Measurements from ENCODE around the gene BLTP3B.

Gene BLTP3B

GRCh38 chr12:100158535-100158934, 15.9 kb upstream of the BLTP3B start:
- H3K4me3 ChIP-seq (ENCODE audit: low read depth, low read length), result no peak overlapping the region
- TF ChIP-seq, protein P1, sequence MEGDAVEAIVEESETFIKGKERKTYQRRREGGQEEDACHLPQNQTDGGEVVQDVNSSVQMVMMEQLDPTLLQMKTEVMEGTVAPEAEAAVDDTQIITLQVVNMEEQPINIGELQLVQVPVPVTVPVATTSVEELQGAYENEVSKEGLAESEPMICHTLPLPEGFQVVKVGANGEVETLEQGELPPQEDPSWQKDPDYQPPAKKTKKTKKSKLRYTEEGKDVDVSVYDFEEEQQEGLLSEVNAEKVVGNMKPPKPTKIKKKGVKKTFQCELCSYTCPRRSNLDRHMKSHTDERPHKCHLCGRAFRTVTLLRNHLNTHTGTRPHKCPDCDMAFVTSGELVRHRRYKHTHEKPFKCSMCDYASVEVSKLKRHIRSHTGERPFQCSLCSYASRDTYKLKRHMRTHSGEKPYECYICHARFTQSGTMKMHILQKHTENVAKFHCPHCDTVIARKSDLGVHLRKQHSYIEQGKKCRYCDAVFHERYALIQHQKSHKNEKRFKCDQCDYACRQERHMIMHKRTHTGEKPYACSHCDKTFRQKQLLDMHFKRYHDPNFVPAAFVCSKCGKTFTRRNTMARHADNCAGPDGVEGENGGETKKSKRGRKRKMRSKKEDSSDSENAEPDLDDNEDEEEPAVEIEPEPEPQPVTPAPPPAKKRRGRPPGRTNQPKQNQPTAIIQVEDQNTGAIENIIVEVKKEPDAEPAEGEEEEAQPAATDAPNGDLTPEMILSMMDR (IDR thresholded peaks at IDR 0.05; ENCODE audit: low read depth, low read length), result no peak

- TF ChIP-seq, protein P1 (IDR thresholded peaks at IDR 0.05; ENCODE audit: low read depth, low read length), result no peak
- H3K4me3 ChIP-seq (ENCODE audit: low read depth, low read length), result no peak overlapping the region
These were observed 14.8 kb upstream of the BLTP3B start for GRCh38 chr12:100157427-100157821.

DNA sequence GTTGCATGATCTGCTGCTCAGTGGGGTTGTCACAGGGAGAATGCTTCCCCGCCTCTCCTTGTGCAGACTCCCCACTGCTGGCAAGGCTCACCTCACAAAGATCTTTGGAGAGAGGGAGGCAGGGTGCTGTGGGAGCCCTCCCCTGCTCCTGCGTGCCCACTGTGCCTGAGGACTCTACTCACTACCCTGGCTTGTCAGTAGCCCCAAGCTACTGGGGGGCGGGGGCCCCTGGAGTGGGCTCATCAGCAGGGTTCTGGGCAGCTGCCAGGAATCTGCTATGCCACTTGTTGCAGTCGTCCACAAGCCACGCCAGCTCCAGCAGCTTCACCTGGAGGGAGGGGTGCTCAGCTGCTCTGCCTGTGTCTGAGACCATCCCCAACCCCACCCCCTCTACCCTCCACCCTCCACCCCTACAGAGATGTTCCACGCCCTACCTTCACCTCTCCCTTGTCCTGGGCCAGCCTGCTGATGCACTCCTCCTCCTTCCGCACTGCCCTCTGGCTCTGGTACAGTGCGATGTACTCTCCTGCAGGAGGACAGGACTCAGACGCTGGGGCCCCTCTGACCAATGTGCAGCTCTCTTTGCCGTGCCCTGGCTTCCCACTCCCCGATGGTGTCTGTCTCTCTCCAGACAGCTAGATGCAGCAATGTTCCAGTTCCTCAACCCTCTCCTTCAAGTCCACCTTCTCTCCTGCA, 14.2 kb upstream of the BLTP3B start:
- H3K4me3 ChIP-seq (ENCODE audit: low read depth, low read length), result no peak overlapping the region
- TF ChIP-seq, protein P1 (IDR thresholded peaks at IDR 0.05; ENCODE audit: low read depth, low read length), result no peak

DNA sequence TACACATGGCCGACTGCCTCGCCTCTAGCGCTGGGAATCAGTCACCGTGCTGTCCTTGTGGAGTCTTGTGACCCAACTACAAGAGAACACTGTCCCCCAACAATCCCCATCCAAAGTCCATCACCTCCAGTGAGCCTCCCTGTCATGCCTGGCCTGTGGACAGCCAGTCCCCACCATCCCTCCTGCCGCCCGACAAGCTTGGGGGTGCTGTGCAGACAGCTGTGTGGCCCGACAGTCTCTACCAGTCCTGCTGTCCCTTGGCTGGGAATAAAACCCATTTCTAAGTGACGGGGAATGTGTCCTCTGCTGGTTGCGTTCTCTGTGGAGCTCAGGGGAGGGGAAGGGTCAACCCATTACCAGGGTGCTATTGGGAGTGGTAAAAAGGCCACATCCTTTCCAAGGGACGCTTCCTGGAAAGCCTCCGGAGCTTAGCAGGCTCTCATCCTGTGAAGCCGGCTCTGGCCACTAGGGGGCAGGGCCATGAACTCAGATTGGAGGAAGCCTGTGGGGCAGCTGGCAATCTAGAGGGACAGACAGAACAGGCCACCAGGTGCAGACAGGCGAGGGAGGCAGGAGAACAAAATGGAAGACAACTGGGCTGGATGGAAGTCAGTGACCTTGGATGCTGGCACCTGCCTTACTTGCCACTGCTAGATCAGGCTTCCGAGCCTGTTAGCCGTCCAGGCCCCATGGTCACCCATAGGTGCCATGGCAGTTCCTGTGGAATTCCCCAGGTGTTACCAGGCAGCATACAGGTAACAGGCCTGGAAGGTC, 12.0 kb upstream of the BLTP3B start:
- TF ChIP-seq, protein P1 (IDR thresholded peaks at IDR 0.05; ENCODE audit: low read depth, low read length), result peak; percentile 95

GRCh38 chr12:100153131-100153530, 10.5 kb upstream of the BLTP3B start:
- no peak overlapping the region for H3K4me3 ChIP-seq (ENCODE audit: low read depth, low read length)
- TF ChIP-seq, protein P1 (IDR thresholded peaks at IDR 0.05; ENCODE audit: low read depth, low read length), result no peak

More for the DNA sequence above, 12.0 kb upstream of the BLTP3B start:
- H3K4me3 ChIP-seq (ENCODE audit: low read depth, low read length), result no peak overlapping the region

DNA sequence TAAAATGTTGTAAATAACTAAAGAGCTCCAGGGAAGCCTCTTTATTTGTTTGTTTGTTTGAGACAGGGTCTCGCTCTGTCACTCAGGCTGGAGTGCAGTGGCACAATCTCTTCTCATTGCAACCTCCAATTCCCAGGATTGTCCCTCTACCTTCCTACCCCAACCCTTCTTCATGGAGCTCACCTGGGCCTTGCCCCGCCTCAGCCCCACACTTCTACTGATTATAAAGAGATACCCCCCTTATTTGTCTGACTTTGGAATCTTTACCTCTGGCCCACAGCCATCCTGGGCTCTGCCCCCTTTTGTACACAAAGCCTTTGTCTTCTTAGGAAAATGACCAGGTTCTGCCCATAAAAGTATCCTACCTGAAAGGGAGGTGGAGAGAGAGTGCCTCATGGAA, 9.1 kb upstream of the BLTP3B start:
- TF ChIP-seq, protein P1 (IDR thresholded peaks at IDR 0.05; ENCODE audit: low read depth, low read length), result no peak
- H3K4me3 ChIP-seq (ENCODE audit: low read depth, low read length), result no peak overlapping the region

GRCh38 chr12:100146252-100146651, 3.6 kb upstream of the BLTP3B start:
- TF ChIP-seq, protein P1 (IDR thresholded peaks at IDR 0.05; ENCODE audit: low read depth, low read length), result no peak
- H3K4me3 ChIP-seq (ENCODE audit: low read depth, low read length), result no peak overlapping the region

Measured in WI38 (cell line).